Lower leg skin (tissue), 3 donors: ENCODE data around the gene AGER.

Experiments
- POLR2A ChIP-seq, 2 donors: fragments of 450-650 bp; IDR thresholded peaks; one replicate each; pipeline ENCODE4 v1.6.1; 2016 to 2017; ENCODE audit warnings: antibody characterized with exemption in 2 of 2, mild to moderate bottlenecking in 1 of 2, moderate library complexity in 1 of 2
- TF ChIP-seq, protein P1 (sequence below), 3 donors: fragments of 450-650 bp; IDR thresholded peaks; one replicate each; pipeline ENCODE4 v1.5.1; 2016; ENCODE audit warnings: antibody characterized with exemption in 3 of 3, mild to moderate bottlenecking in 3 of 3, moderate library complexity in 2 of 3

DNA sequence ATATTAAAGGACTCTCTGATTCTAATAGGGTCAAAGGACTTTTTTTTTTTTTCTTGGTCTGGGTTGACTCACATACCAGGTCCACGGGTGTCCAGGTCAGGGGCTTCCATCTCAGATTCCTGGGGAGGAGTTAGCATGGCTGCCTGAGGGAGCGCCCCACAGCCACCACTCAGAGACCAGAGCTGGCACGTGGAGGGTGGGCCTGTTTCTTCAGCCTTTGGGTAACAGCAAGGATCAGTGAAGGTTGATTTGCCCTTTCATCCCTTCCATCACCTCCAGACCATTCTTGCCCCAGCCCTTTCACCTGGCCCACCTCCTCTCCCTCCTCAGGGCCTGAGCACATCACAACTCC, 14.3 kb upstream of the AGER start:
- TF ChIP-seq POLR2A (IDR thresholded peaks at IDR 0.05), result no peak
- TF ChIP-seq, protein P1, sequence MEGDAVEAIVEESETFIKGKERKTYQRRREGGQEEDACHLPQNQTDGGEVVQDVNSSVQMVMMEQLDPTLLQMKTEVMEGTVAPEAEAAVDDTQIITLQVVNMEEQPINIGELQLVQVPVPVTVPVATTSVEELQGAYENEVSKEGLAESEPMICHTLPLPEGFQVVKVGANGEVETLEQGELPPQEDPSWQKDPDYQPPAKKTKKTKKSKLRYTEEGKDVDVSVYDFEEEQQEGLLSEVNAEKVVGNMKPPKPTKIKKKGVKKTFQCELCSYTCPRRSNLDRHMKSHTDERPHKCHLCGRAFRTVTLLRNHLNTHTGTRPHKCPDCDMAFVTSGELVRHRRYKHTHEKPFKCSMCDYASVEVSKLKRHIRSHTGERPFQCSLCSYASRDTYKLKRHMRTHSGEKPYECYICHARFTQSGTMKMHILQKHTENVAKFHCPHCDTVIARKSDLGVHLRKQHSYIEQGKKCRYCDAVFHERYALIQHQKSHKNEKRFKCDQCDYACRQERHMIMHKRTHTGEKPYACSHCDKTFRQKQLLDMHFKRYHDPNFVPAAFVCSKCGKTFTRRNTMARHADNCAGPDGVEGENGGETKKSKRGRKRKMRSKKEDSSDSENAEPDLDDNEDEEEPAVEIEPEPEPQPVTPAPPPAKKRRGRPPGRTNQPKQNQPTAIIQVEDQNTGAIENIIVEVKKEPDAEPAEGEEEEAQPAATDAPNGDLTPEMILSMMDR (IDR thresholded peaks at IDR 0.05), result no peak
